Ishikawa (cell line): ENCODE results near the gene BARX1.

Source experiments
- CEBPB ChIP-seq: IDR thresholded peaks from 2 replicates; pipeline ENCODE4 v1.6.1; 2012
- CREB1 ChIP-seq: IDR thresholded peaks from 2 replicates; pipeline ENCODE4 v1.6.1; 2012; ENCODE audit warnings: low read depth
- EGR1 ChIP-seq: IDR thresholded peaks from 2 replicates; pipeline ENCODE4 v1.6.1; 2012
- EP300 ChIP-seq: IDR thresholded peaks from 2 replicates; pipeline ENCODE4 v1.6.1; 2012; ENCODE audit warnings: borderline replicate concordance
- FOXM1 ChIP-seq: IDR thresholded peaks from 2 replicates; pipeline ENCODE4 v1.6.1; 2012; ENCODE audit warnings: low read depth, borderline replicate concordance
- NFIC ChIP-seq: IDR thresholded peaks from 2 replicates; pipeline ENCODE4 v1.6.1; 2012
- RAD21 ChIP-seq: IDR thresholded peaks from 2 replicates; pipeline ENCODE4 v1.6.1; 2012; ENCODE audit warnings: low read depth
- TAF1 ChIP-seq: IDR thresholded peaks from 2 replicates; pipeline ENCODE4 v1.6.1; 2012; ENCODE audit warnings: low read depth, mild to moderate bottlenecking
- TCF12 ChIP-seq: IDR thresholded peaks from 2 replicates; pipeline ENCODE4 v1.6.1; 2012; ENCODE audit warnings: low read depth
- TEAD4 ChIP-seq: IDR thresholded peaks from 2 replicates; pipeline ENCODE4 v1.6.1; 2012
- YY1 ChIP-seq: IDR thresholded peaks from 2 replicates; pipeline ENCODE4 v1.6.1; 2012; ENCODE audit warnings: low read depth
- ZBTB7A ChIP-seq: IDR thresholded peaks from 2 replicates; pipeline ENCODE4 v1.6.1; 2012; ENCODE audit warnings: low read depth
- TF ChIP-seq, protein P1 (sequence below): IDR thresholded peaks from 2 replicates; pipeline ENCODE4 v1.6.1; 2012
- TF ChIP-seq, protein P2 (sequence below): IDR thresholded peaks from 2 replicates; pipeline ENCODE4 v1.6.1; 2012
- TF ChIP-seq, protein P3 (sequence below): IDR thresholded peaks from 2 replicates; pipeline ENCODE4 v1.6.1; 2012; ENCODE audit warnings: low read depth, mild to moderate bottlenecking

The BARX1 gene

DNA sequence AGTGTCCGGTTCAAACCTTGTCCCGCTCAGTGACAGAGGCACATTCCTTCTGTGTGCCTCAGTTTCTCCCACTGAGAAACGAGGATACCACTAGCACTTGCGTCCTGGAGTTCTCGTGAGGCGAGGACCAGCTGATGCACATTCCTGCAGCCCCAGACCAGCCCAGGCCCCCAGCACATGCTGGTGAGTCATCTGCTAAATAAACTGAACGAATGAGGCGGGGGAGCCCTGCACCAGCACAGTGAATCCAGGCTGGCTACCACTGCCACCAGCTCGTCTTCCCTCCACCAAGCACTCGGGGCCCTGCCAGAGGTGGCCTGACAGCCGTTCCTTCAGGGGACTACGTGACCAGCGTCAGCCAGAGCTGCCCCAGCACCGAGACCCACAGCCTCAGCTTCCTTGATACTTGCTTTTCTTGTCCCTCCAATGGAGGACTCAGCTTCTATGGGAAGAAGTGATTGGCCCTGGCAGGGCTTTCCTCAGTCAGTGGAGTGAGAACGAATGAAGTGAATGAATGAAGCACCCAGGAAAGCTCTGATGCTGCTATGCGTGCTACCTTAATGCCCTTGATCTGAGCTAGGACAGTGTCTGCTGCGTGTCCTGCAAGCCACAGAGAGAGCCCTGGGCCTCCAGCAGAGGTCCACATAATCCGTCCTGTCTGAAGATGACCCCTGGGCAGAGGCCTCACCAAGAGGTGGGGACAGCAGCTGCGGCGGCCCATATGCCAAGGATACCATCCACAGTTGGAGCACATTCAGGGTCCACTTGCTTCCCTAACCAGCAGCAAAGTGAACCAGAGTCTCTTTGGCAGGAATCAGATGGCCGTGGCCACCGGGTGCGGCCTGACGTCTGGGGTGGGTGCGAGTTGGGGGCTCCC is 13.5 kb upstream of the BARX1 start:
- TF ChIP-seq TEAD4 (no peak), CEBPB (no peak), TCF12 (no peak), EP300 (no peak), NFIC (no peak), FOXM1 (no peak), YY1 (no peak), EGR1 (no peak)
- TF ChIP-seq, protein P1, sequence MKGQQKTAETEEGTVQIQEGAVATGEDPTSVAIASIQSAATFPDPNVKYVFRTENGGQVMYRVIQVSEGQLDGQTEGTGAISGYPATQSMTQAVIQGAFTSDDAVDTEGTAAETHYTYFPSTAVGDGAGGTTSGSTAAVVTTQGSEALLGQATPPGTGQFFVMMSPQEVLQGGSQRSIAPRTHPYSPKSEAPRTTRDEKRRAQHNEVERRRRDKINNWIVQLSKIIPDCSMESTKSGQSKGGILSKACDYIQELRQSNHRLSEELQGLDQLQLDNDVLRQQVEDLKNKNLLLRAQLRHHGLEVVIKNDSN: no peak
- TF ChIP-seq, protein P2, sequence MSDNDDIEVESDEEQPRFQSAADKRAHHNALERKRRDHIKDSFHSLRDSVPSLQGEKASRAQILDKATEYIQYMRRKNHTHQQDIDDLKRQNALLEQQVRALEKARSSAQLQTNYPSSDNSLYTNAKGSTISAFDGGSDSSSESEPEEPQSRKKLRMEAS: no peak

DNA sequence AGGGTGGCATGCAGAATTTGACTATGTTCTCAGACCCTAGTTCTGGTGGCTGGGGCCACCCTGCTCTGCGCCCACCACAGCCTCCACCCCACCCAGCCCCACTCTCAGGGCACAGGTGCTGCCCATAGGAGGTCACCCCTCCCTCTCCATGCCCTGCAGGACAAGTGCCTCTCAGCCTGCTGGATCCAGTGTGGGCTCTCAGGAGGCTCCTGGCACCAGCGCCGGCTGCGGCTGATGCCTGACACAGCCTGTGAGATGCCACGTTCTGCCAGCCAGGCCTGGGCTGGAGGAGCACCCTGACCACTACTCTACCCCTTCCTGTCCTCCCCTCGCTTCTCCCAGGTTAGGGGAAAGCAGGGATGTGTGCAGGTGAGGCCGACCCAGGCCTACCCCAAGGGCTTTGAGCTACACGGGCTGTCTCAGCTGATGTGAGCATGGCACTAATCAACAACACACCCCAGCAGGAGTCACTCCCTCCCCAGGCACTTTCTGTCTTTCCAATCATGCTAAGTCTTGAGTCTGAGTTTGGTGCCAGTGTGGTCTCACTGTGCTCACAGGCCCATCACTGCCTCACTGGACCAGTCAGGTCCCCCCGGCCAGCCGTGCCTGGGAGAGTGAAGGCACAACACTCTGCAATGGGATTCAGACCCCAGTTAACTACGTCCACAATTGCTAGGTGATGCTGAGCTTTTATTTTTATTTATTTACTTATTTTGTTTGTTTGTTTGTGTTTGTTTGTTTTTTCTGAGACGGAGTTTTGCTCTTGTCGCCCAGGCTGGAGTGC is 12.1 kb upstream of the BARX1 start:
- TF ChIP-seq TEAD4 (no peak), NFIC (no peak), ZBTB7A (no peak), EGR1 (no peak), TAF1 (no peak), FOXM1 (no peak), RAD21 (no peak), YY1 (no peak), CEBPB (no peak), CREB1 (no peak), TCF12 (no peak)
- TF ChIP-seq, protein P3, sequence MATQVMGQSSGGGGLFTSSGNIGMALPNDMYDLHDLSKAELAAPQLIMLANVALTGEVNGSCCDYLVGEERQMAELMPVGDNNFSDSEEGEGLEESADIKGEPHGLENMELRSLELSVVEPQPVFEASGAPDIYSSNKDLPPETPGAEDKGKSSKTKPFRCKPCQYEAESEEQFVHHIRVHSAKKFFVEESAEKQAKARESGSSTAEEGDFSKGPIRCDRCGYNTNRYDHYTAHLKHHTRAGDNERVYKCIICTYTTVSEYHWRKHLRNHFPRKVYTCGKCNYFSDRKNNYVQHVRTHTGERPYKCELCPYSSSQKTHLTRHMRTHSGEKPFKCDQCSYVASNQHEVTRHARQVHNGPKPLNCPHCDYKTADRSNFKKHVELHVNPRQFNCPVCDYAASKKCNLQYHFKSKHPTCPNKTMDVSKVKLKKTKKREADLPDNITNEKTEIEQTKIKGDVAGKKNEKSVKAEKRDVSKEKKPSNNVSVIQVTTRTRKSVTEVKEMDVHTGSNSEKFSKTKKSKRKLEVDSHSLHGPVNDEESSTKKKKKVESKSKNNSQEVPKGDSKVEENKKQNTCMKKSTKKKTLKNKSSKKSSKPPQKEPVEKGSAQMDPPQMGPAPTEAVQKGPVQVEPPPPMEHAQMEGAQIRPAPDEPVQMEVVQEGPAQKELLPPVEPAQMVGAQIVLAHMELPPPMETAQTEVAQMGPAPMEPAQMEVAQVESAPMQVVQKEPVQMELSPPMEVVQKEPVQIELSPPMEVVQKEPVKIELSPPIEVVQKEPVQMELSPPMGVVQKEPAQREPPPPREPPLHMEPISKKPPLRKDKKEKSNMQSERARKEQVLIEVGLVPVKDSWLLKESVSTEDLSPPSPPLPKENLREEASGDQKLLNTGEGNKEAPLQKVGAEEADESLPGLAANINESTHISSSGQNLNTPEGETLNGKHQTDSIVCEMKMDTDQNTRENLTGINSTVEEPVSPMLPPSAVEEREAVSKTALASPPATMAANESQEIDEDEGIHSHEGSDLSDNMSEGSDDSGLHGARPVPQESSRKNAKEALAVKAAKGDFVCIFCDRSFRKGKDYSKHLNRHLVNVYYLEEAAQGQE: no peak
- TF ChIP-seq, protein P2: no peak
- TF ChIP-seq, protein P1: no peak

DNA sequence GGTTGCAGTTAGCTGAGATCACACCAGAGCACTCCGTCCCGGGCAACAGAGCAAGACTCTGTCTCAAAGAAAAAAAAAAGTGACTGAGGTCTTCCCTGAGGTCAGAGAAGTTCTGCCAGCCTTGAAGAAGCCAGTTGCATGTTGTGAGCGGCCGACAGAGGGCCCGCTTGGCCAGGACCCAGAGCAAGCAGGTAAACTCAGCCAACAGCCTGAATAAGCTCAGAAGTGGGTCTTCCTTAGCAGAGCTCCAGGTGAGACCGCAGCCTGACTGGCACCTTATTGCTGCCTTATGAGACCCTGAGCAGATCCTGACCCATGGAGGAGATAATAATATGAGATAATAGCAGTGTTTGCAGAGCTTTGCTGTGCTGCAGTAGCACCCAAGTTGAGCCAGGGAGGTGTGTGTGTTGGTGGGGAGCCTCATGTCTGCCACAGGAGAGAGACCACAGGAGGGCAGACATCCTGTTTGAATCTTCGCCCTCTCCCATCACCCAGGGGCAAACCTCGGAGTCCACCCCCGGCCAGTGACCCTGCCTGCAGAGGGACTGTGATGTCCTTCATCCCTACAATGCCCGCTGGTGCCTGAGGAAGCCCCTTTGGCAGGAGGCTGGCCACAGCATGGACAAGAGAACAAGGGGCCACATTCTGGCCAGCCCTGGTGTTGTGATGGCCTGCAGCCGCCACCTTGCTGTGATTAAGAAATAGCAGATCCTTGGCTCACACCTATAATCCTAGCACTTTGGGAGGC is 10.8 kb upstream of the BARX1 start:
- no peak for TF ChIP-seq ZBTB7A
- TF ChIP-seq TAF1: no peak

DNA sequence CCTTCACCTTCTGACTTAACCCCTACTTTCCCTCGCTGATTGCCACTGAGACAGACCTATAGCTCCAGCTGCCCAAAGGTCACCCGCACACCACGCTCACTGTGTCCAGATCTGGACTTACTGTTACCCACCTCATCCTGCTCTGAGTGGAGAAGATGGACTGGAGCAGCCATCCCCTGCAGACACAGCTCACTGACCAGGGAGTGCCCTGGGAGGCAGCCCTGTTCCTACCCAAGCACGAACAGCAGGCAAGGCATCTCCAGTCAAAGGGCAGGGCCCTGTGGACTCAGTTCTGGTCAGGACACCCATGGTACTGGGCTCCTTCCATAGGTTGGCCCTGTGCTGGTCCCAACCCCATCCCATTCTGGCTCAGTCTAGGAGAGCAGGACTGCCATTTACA is 9.5 kb upstream of the BARX1 start:
- TF ChIP-seq, protein P1: no peak
- TF ChIP-seq EGR1 (no peak), ZBTB7A (no peak), RAD21 (no peak), NFIC (no peak), TCF12 (no peak), TEAD4 (no peak), CREB1 (no peak), FOXM1 (no peak), TAF1 (no peak), EP300 (no peak), CEBPB (no peak), YY1 (no peak)
- TF ChIP-seq, protein P2: no peak
- TF ChIP-seq, protein P3: no peak
